Ovary (tissue), 9 donors: ENCODE results near the gene CMTM4. TPM values are rescaled to one million over a fixed set of nuclear protein-coding genes. Genes with fewer than 3 reads are reported as not detected.
A peak's percentile ranks its signal among the peaks of the same experiment; 100 is the strongest.
"Not testable (repeated sequence)": the region's sequence is repeated elsewhere in the genome, so short reads cannot be mapped to it uniquely, and the experiment has no call there.

Experiments
- DNase-seq, 5 donors: peaks; one replicate each; pipeline ENCODE4 v3.0.0-alpha.2; 2019 to 2020
- H3K27ac ChIP-seq, 2 donors: fragments of 200-600 bp; one replicate each; pipeline versions ENCODE4 v1.5.1 to v1.8.0; 2019 to 2022
- H3K27me3 ChIP-seq: fragments of 200-600 bp; one replicate; pipeline ENCODE4 v1.8.0; 2022
- H3K36me3 ChIP-seq: fragments of 200-600 bp; sonication (generic); one replicate; pipeline ENCODE4 v1.5.1; 2019
- H3K4me1 ChIP-seq: one replicate; pipeline ENCODE4 v1.8.1; 2013; ENCODE audit warnings: mild to moderate bottlenecking, moderate library complexity; ENCODE audit not compliant: insufficient read depth
- H3K4me3 ChIP-seq: fragments of 200-600 bp; sonication (generic); one replicate; pipeline ENCODE4 v1.5.1; 2017
- H3K9me3 ChIP-seq, 2 donors: fragments of 200-600 bp in 1 of 2; sonication (generic) in 1 of 2; one replicate each; pipeline versions ENCODE4 v1.5.1 to v1.8.1; 2013 to 2019; ENCODE audit warnings: mild to moderate bottlenecking in 1 of 2, moderate library complexity in 1 of 2
- EP300 ChIP-seq: sonication (generic); formaldehyde crosslinking; IDR thresholded peaks from one replicate; pipeline ENCODE4 v1.6.1; 2017; ENCODE audit warnings: antibody characterized with exemption
- POLR2A ChIP-seq: fragments of 450-650 bp; IDR thresholded peaks from one replicate; pipeline ENCODE4 v1.6.1; 2017; ENCODE audit warnings: antibody characterized with exemption, mild to moderate bottlenecking, moderate library complexity
- WGBS, 3 donors: extraction: QIAGEN DNeasy Blood & Tissue Kit in 1 of 3; methylation state at CpG; one replicate each; pipeline versions ENCODE4 v1.1.5 to v1.1.7; 2013 to 2017; 5-methylcytosine and 5-hydroxymethylcytosine counted together
- intact Hi-C, 4 donors: fragments of 100-400 bp; cut with DNase I; formaldehyde crosslinking; loops; one replicate each; pipeline versions ENCODE4 v1.11.0 to v1.15.1; 2022 to 2023
- polyA plus RNA-seq, 2 donors: library from polyadenylated mRNA; stranded (reverse); fragments of 200-250 nt in 1 of 2; fragments of 350-450 nt in 1 of 2; fragmentation: Illumina TruSeq in 1 of 2; extraction: RNeasy Lipid Tissue Mini Kit (QIAGEN cat#74804) in 1 of 2; gene quantifications; one replicate each; pipeline ENCODE4 v1.2.3, GENCODE V29; 2013 to 2014
- total RNA-seq, 7 donors: library from RNA; depleted of rRNA in 2 of 7; stranded (reverse); fragments of >200 nt in 2 of 7; fragmentation: NEBNext Ultra II Directional in 3 of 7; extraction: Animal tissue kit (Norgen Biotek cat#: 25700) in 3 of 7; gene quantifications; one replicate each; pipeline versions ENCODE4 v1.1.0 to v1.2.4, GENCODE V29; 2016 to 2023
- TF ChIP-seq, protein P1 (sequence below), 3 donors: fragments of 450-650 bp in 2 of 3; fragments of 200-600 bp in 1 of 3; IDR thresholded peaks; one replicate each; pipeline versions ENCODE4 v1.5.1 to v1.8.0; 2016 to 2022; ENCODE audit warnings: antibody characterized with exemption in 3 of 3, mild to moderate bottlenecking in 1 of 3
- donor health status: DM: no; HTN: no; CAD: no; lungs with moderate emphysema.
- donor health status: DM: no; HTN: no; CAD: no.
- donor health status: Bipolar disorder and iron deficiency.
- donor health status: DM: yes; HTN: yes; CAD: no.
- donor health status: DM: no; HTN: no; CAD: no.
- donor health status: DM: yes; HTN: yes; CAD: no.

Gene CMTM4
- total and polyA plus RNA-seq, 9 donors, result 5.4 to 47.1 (median 13.1) TPM

GRCh38 chr16:66612422-66612821 is 84.1 kb downstream of the CMTM4 start:
- no peaks in the 10 kb centered on the region for H3K36me3 ChIP-seq
- intact Hi-C loops, result loop anchor here in 1 of 4 donors (5.0 kb wide), 1 partner anchor 255 kb away; no protein-coding TSS in a partner anchor
- no peak for DNase-seq
- no peaks in the 10 kb centered on the region for H3K9me3 ChIP-seq
- TF ChIP-seq POLR2A, result no peak
- TF ChIP-seq EP300, result no peak
- TF ChIP-seq, protein P1, sequence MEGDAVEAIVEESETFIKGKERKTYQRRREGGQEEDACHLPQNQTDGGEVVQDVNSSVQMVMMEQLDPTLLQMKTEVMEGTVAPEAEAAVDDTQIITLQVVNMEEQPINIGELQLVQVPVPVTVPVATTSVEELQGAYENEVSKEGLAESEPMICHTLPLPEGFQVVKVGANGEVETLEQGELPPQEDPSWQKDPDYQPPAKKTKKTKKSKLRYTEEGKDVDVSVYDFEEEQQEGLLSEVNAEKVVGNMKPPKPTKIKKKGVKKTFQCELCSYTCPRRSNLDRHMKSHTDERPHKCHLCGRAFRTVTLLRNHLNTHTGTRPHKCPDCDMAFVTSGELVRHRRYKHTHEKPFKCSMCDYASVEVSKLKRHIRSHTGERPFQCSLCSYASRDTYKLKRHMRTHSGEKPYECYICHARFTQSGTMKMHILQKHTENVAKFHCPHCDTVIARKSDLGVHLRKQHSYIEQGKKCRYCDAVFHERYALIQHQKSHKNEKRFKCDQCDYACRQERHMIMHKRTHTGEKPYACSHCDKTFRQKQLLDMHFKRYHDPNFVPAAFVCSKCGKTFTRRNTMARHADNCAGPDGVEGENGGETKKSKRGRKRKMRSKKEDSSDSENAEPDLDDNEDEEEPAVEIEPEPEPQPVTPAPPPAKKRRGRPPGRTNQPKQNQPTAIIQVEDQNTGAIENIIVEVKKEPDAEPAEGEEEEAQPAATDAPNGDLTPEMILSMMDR (IDR thresholded peaks at IDR 0.05), result no peak
- no peak overlapping the region for H3K4me3 ChIP-seq
- WGBS, 3 donors, result 79 to 85% (median 80%) methylated on average over 14 of the region's 14 CpGs
- no peaks in the 10 kb centered on the region for H3K27me3 ChIP-seq
- H3K27ac ChIP-seq, result no peak overlapping the region
- H3K4me1 ChIP-seq, result peaks cover 3% of the 10 kb centered on the region

DNA sequence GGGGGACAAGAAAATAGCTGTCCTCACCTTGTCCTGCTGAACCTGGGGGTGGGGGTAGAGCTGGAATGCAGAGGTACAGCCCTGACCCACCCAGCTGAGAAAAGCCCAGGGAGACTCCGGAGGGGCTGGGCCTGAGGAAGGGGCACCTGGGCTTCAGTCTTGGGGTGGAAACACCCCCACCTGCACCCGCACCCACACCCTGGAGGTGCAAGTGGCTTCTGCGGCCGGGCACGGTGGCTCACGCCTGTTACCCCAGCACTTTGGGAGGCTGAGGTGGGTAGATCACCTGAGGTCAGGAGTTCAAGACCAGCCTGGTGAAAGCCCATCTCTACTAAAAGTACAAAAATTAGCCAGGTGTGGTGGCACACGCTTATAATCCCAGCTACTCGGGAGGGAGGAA is 84.6 kb downstream of the CMTM4 start:
- not testable (repeated sequence) for DNase-seq

DNA sequence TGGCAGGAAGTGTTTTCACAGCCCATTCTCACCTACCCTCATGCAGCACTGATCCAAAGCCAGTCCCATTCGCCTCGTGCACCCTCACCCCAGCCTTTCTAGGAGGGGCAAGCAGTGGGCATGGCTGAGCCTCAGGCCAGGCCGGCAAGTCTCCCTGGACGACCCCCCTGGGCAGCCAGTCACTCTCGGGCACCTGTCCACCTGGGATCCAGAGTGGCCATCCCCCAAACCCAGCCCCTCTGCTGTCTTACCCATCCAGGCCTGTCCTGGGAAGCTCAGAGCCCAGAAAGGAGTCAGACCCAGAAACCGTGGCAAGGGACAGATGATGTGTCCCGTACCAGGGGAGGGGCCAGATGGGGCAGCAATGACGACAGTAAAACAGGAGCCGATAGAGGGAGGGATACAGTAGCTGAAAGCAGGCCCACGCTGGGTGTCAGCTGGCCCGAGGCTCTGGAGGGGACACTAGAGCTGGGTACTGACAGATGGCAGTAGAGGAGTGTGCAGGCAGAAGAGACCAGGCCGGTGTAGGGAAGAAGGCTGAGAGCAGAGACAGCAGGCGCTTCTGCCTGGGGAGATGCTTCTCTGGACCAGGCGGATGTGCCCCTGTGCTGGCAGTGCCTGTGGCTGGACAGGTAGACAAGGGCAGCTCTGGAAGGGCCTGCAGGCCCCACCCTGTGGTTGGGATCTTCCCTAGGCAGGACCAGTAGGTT is 86.3 kb downstream of the CMTM4 start:
- Histone ChIP-seq H3K36me3 (no peaks in the 10 kb centered on the region), H3K27me3 (no peaks in the 10 kb centered on the region), H3K4me3 (no peak overlapping the region), H3K4me1 (peaks cover 3% of the 10 kb centered on the region), H3K27ac (no peak overlapping the region), H3K9me3 (no peaks in the 10 kb centered on the region)
- TF ChIP-seq EP300, result no peak
- TF ChIP-seq, protein P1 (IDR thresholded peaks at IDR 0.05), result no peak
- DNase-seq, result no peak
- intact Hi-C loops, result loop anchor here in 1 of 4 donors (5.0 kb wide), 1 partner anchor 257 kb away; no protein-coding TSS in a partner anchor
- 87 to 89% (median 89%) methylated on average over 14 of the region's 14 CpGs for WGBS, 3 donors

More for the DNA sequence above, 84.6 kb downstream of the CMTM4 start:
- not testable (repeated sequence) for H3K4me1 ChIP-seq, H3K4me3 ChIP-seq, H3K27me3 ChIP-seq, H3K9me3 ChIP-seq, H3K27ac ChIP-seq, H3K36me3 ChIP-seq
- 91 to 92% (median 91%) methylated on average over 8 of the region's 8 CpGs for WGBS, 3 donors
- intact Hi-C loops, result loop anchor here in 1 of 4 donors (5.0 kb wide), 1 partner anchor 255 kb away; no protein-coding TSS in a partner anchor

- peaks cover 3% of the 10 kb centered on the region for H3K4me1 ChIP-seq
- intact Hi-C loops, result loop anchor here in 3 of 4 donors (5.0 to 10.0 kb wide), 6 partner anchors 54 to 256 kb away; partner anchors contain the start of genes CKLF (in 1 of the 3) and TK2 (in 1 of the 3)
- no peaks in the 10 kb centered on the region for H3K27me3 ChIP-seq
- 75 to 85% (median 79%) methylated on average over 12 of the region's 12 CpGs for WGBS, 3 donors
- peak in 1 of 5 donors; percentile 35 for DNase-seq
- TF ChIP-seq EP300 (no peak), POLR2A (no peak)
- TF ChIP-seq, protein P1 (IDR thresholded peaks at IDR 0.05), result no peak
- H3K36me3 ChIP-seq, result no peaks in the 10 kb centered on the region
- no peaks in the 10 kb centered on the region for H3K9me3 ChIP-seq
- no peak overlapping the region for H3K27ac ChIP-seq
- no peak overlapping the region for H3K4me3 ChIP-seq
Observed at GRCh38 chr16:66609139-66609510, 87.4 kb downstream of the CMTM4 start.
